GM19035 (cell line): ENCODE data around the gene ST6GALNAC3.

Source experiments
- ATAC-seq: cut with Tn5 transposase; IDR thresholded peaks from one replicate; pipeline ENCODE4 v1.9.1; 2021; ENCODE audit not compliant: unreplicated experiment

ST6GALNAC3 gene

GRCh38 chr1:76669624-76670315 is 595.2 kb downstream of the ST6GALNAC3 start:
- no peak for ATAC-seq

- ATAC-seq = no peak
These were observed 600.2 kb downstream of the ST6GALNAC3 start for GRCh38 chr1:76674689-76675210.

- peak; percentile 76 for ATAC-seq
These were observed 603.2 kb downstream of the ST6GALNAC3 start for GRCh38 chr1:76677416-76678405.

GRCh38 chr1:76679534-76680152 is 605.1 kb downstream of the ST6GALNAC3 start:
- no peak for ATAC-seq

- ATAC-seq = no peak
These were observed 606.1 kb downstream of the ST6GALNAC3 start for GRCh38 chr1:76680651-76681050.

GRCh38 chr1:76682138-76682537 is 607.6 kb downstream of the ST6GALNAC3 start:
- no peak for ATAC-seq
